IMR-90 (cell line): ENCODE data around the gene OSER1. TPM values are rescaled to one million over a fixed set of nuclear protein-coding genes. Genes with fewer than 3 reads are reported as not detected.
A peak's percentile ranks its signal among the peaks of the same experiment; 100 is the strongest.

Experiments
- ATAC-seq: fragments of 200-7000 bp; cut with Tn5 transposase; 2 replicates; pipeline ENCODE4 v1.9.1; 2020; ENCODE audit warnings: low read depth, mild to moderate bottlenecking, moderate library complexity
- BruUV-seq: library from RNA; stranded (reverse); fragments of 400-500 nt; replicated peaks from 2 replicates; lab custom pipeline; 2021; lab: Mats Ljungman, UMichigan
- CTCF ChIA-PET: fragments of 300-600 bp; formaldehyde crosslinking; extraction: SDS; loops from one replicate; lab custom pipeline; 2021; ENCODE audit warnings: antibody characterized with exemption; lab: Yijun Ruan, JAX
- POLR2A ChIA-PET: fragments of 300-600 bp; sonication (Branson Sonifier 250); formaldehyde crosslinking; loops from one replicate; lab custom pipeline; 2022; ENCODE audit warnings: antibody characterized with exemption; ENCODE audit not compliant: unreplicated experiment; lab: Charles Lee
- DNase-seq: peaks from one replicate; pipeline ENCODE4 v3.0.0; 2013
- H2AFZ ChIP-seq: replicated peaks from 2 replicates; pipeline ENCODE3; 2013; ENCODE audit warnings: low read length, mild to moderate bottlenecking; ENCODE audit not compliant: poor library complexity
- H2AK5ac ChIP-seq: 2 replicates; pipeline ENCODE4 v1.6.1; 2013; ENCODE audit warnings: low read depth, low read length, inconsistent platforms
- H2AK9ac ChIP-seq: replicated peaks from 2 replicates; pipeline ENCODE3; 2013; ENCODE audit warnings: mild to moderate bottlenecking, low read depth, low read length, moderate library complexity; ENCODE audit not compliant: poor library complexity
- H2BK120ac ChIP-seq: 2 replicates; pipeline ENCODE4 v1.6.1; 2013; ENCODE audit warnings: low read depth, low read length, inconsistent platforms
- H2BK15ac ChIP-seq: 3 replicates; pipeline ENCODE4 v1.6.1; 2013; ENCODE audit warnings: low read depth, low read length, inconsistent platforms
- H2BK20ac ChIP-seq: 2 replicates; pipeline ENCODE4 v1.6.1; 2013; ENCODE audit warnings: low read depth, mild to moderate bottlenecking, inconsistent platforms, low read length, moderate library complexity
- H2BK5ac ChIP-seq: 2 replicates; pipeline ENCODE4 v1.6.1; 2013; ENCODE audit warnings: mild to moderate bottlenecking, low read depth, low read length, inconsistent platforms; ENCODE audit not compliant: poor library complexity, severe bottlenecking
- H3K14ac ChIP-seq: replicated peaks from 2 replicates; pipeline ENCODE4 v1.6.1; 2013; ENCODE audit warnings: low read depth, low read length, inconsistent platforms
- H3K18ac ChIP-seq: 2 replicates; pipeline ENCODE4 v1.6.1; 2013; ENCODE audit warnings: low read depth, low read length, control low read depth
- H3K23ac ChIP-seq: 2 replicates; pipeline ENCODE4 v1.6.1; 2013; ENCODE audit warnings: low read depth, low read length, inconsistent platforms
- H3K27ac ChIP-seq: 2 replicates; pipeline ENCODE4 v1.5.1; 2013; ENCODE audit warnings: mild to moderate bottlenecking, control low read depth, low read length; ENCODE audit not compliant: insufficient read depth
- H3K27me3 ChIP-seq: 2 replicates; pipeline ENCODE4 v1.6.1; 2013; ENCODE audit warnings: low read length; ENCODE audit not compliant: control insufficient read depth, insufficient read depth
- H3K36me3 ChIP-seq: 2 replicates; pipeline ENCODE4 v1.6.1; 2013; ENCODE audit warnings: low read length, mixed read lengths; ENCODE audit not compliant: control insufficient read depth, insufficient read depth
- H3K4ac ChIP-seq: 2 replicates; pipeline ENCODE4 v1.6.1; 2013; ENCODE audit warnings: low read depth, low read length, inconsistent platforms
- H3K4me1 ChIP-seq: 2 replicates; pipeline ENCODE4 v1.6.1; 2013; ENCODE audit warnings: low read length, mixed read lengths; ENCODE audit not compliant: control insufficient read depth, insufficient read depth
- H3K4me2 ChIP-seq: 2 replicates; pipeline ENCODE4 v1.6.1; 2013; ENCODE audit warnings: low read depth, mild to moderate bottlenecking, control low read depth, low read length, moderate library complexity
- H3K4me3 ChIP-seq: 2 replicates; pipeline ENCODE4 v1.5.1; 2013; ENCODE audit warnings: low read depth, mild to moderate bottlenecking, control low read depth, low read length, moderate library complexity; ENCODE audit not compliant: insufficient read depth
- H3K56ac ChIP-seq: 2 replicates; pipeline ENCODE4 v1.6.1; 2013; ENCODE audit warnings: low read length, inconsistent platforms; ENCODE audit not compliant: insufficient read depth; ENCODE audit errors: extremely low read depth
- H3K79me1 ChIP-seq, 2 experiments: 2 replicates each; pipeline ENCODE4 v1.6.1; 2013; ENCODE audit warnings: low read length in 2 of 2, inconsistent platforms in 1 of 2, low read depth in 1 of 2
- H3K9ac ChIP-seq: 2 replicates; pipeline ENCODE4 v1.6.1; 2013; ENCODE audit warnings: low read depth, low read length, control low read depth
- H3K9me1 ChIP-seq: 2 replicates; pipeline ENCODE4 v1.6.1; 2013; ENCODE audit warnings: low read length, inconsistent platforms; ENCODE audit not compliant: insufficient read depth
- H3K9me3 ChIP-seq: 2 replicates; pipeline ENCODE4 v1.6.1; 2013; ENCODE audit warnings: low read length; ENCODE audit not compliant: control insufficient read depth, insufficient read depth
- H4K20me1 ChIP-seq: 2 replicates; pipeline ENCODE4 v1.6.1; 2013; ENCODE audit warnings: low read length, inconsistent platforms; ENCODE audit not compliant: insufficient read depth
- H4K5ac ChIP-seq: 2 replicates; pipeline ENCODE4 v1.6.1; 2013; ENCODE audit warnings: mild to moderate bottlenecking, low read depth, low read length, control low read depth
- H4K8ac ChIP-seq, 2 experiments: 2 replicates each; pipeline ENCODE4 v1.6.1; 2013; ENCODE audit warnings: low read depth in 2 of 2, low read length in 2 of 2, control low read depth in 1 of 2, inconsistent platforms in 1 of 2
- H4K91ac ChIP-seq: 2 replicates; pipeline ENCODE4 v1.6.1; 2013; ENCODE audit warnings: low read depth, low read length, inconsistent platforms; ENCODE audit not compliant: insufficient read depth
- BHLHE40 ChIP-seq: fragments of 150-350 bp; IDR thresholded peaks from 2 replicates; pipeline ENCODE4 v1.6.1; 2016; ENCODE audit warnings: mild to moderate bottlenecking, low read depth, low read length
- CHD1 ChIP-seq: IDR thresholded peaks from 2 replicates; pipeline ENCODE4 v1.6.1; 2012; ENCODE audit warnings: low read depth, low read length, improper control_type of control experiment
- FOS ChIP-seq: fragments of 150-350 bp; IDR thresholded peaks from 2 replicates; pipeline ENCODE4 v1.6.1; 2016; ENCODE audit warnings: low read depth, low read length
- MAFK ChIP-seq: IDR thresholded peaks from 2 replicates; pipeline ENCODE4 v1.6.1; 2012; ENCODE audit warnings: low read depth, low read length, improper control_type of control experiment
- MXI1 ChIP-seq: IDR thresholded peaks from 2 replicates; pipeline ENCODE4 v1.6.1; 2012; ENCODE audit warnings: low read depth, mild to moderate bottlenecking, low read length, moderate library complexity, borderline replicate concordance
- NFE2L2 ChIP-seq: fragments of 150-350 bp; IDR thresholded peaks from 2 replicates; pipeline ENCODE4 v1.6.1; 2016; ENCODE audit warnings: low read depth, mild to moderate bottlenecking, low read length
- RCOR1 ChIP-seq: IDR thresholded peaks from 2 replicates; pipeline ENCODE4 v1.6.1; 2012; ENCODE audit warnings: mild to moderate bottlenecking, low read length, improper control_type of control experiment; ENCODE audit not compliant: insufficient replicate concordance
- RFX5 ChIP-seq: IDR thresholded peaks from 2 replicates; pipeline ENCODE4 v1.8.0; 2012; ENCODE audit warnings: low read depth, mild to moderate bottlenecking, low read length, moderate library complexity
- SMC3 ChIP-seq: fragments of 150-350 bp; IDR thresholded peaks from 2 replicates; pipeline ENCODE4 v1.6.1; 2016; ENCODE audit warnings: low read depth, mild to moderate bottlenecking, antibody characterized with exemption, low read length, moderate library complexity
- WGBS, 2 experiments: methylation state at CpG; one replicate each; pipeline versions ENCODE4 v1.1.5 to v1.1.7; 2013; ENCODE audit warnings: missing lambda C conversion rate in 2 of 2; ENCODE audit not compliant: insufficient read length in 1 of 2; ENCODE audit errors: extremely low coverage in 2 of 2; 5-methylcytosine and 5-hydroxymethylcytosine counted together
- dilution Hi-C: fragments of 300-500 bp; cut with HindIII; formaldehyde crosslinking; loops from one replicate; pipeline ENCODE4 v1.14.3; 2018; ENCODE audit warnings: low sequenced_read_pairs; ENCODE audit not compliant: unreplicated experiment
- in situ Hi-C: fragments of 300-500 bp; cut with MboI; formaldehyde crosslinking; loops from 3 replicates; pipeline ENCODE4 v1.14.3; 2019; ENCODE audit warnings: low sequenced_read_pairs, inconsistent platforms, mixed read lengths
- intact Hi-C: fragments of 100-400 bp; cut with micrococcal nuclease; formaldehyde crosslinking; loops from 2 replicates; pipeline ENCODE4 v1.10.0; 2022
- polyA plus RNA-seq, 3 experiments: library from polyadenylated mRNA; depleted of rRNA; stranded (reverse); fragments of >200 nt; gene quantifications; 2 replicates each; pipeline ENCODE4 v1.2.3, GENCODE V29; 2012; ENCODE audit warnings: low replicate concordance in 1 of 3
- total RNA-seq: library from RNA; depleted of rRNA; stranded (reverse); fragments of >200 nt; gene quantifications from 2 replicates; pipeline ENCODE4 v1.2.3, GENCODE V29; 2012
- TF ChIP-seq, protein P1 (sequence below): fragments of 150-350 bp; IDR thresholded peaks from 2 replicates; pipeline ENCODE4 v1.6.1; 2016; ENCODE audit warnings: low read depth, mild to moderate bottlenecking, low read length, moderate library complexity, borderline replicate concordance

OSER1 gene
- total and polyA plus RNA-seq, 2 of the 4 experiments (the other 2 are of a cell fraction), result 32.6 to 70.6 TPM

DNA sequence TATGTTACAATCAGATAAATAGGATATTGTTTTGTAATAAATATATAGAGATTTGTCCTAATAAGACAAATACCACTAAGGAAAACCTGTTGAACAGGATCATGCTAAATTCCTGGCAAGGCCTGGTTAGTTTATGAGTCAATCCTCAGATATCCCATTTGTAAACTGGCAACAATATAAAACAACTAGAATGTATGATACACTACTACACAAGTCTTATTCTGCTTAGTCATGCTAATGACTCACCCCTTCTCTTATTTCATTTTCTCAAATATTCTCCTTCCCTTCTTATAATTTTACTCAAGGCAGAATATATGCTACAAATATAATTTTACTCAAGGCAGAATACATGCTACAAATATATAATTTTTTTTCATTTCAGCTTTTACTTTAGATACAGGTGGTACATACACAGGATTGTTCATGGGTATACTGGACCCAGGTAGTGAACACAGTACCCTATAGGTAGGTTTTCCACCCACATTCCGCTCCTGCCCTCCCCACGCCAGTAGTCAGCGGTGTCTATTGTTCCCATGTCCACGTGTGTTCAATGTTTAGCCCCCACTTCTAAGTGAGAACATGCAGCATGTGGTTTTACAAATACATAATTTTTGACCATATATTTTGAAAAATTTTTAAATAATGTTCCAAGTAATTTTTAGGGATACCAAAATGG lies 6.3 kb downstream of the OSER1 start:
- H3K36me3 ChIP-seq, result peaks cover 28% of the 10 kb centered on the region
- H3K56ac ChIP-seq, result peak overlapping the region; percentile 93
- peaks cover 19 to 75% of the 10 kb centered on the region in 2 experiments for H3K79me1 ChIP-seq
- H3K9ac ChIP-seq, result no peak overlapping the region
- no peak overlapping the region for H2AFZ ChIP-seq
- peak overlapping the region; percentile 93 for H2AK9ac ChIP-seq
- H2AK5ac ChIP-seq, result peak overlapping the region; percentile 100
- H4K5ac ChIP-seq, result peak overlapping the region; percentile 99
- H2BK15ac ChIP-seq, result peak overlapping the region; percentile 100
- H3K4me2 ChIP-seq, result peak overlapping the region; percentile 96
- peak overlapping the region; percentile 100 for H3K4ac ChIP-seq
- peak overlapping the region; percentile 97 for H3K14ac ChIP-seq
- peak overlapping the region; percentile 99 for H4K91ac ChIP-seq
- intact Hi-C loops, result loop anchor here (10.0 kb wide), 1 partner anchor 749 kb away; the partner anchor contains the start of gene SRSF6
- ChIA-PET CTCF (interaction anchor here (0.5 to 1.1 kb wide), 2 partner anchors 88 to 303 kb away, joined by 3 to 4 read pairs; no protein-coding TSS in a partner anchor), POLR2A (interaction anchor here (0.6 kb wide), 1 partner anchor 156 kb away, joined by 4 read pairs; no protein-coding TSS in a partner anchor)
- peak overlapping the region; percentile 100 for H2BK5ac ChIP-seq
- H3K4me3 ChIP-seq, result no peak overlapping the region
- H3K9me1 ChIP-seq, result peaks cover 28% of the 10 kb centered on the region
- peak overlapping the region; percentile 100 for H3K27ac ChIP-seq
- H3K4me1 ChIP-seq, result peaks cover 19% of the 10 kb centered on the region
- no peaks in the 10 kb centered on the region for H3K9me3 ChIP-seq
- H2BK20ac ChIP-seq, result peak overlapping the region; percentile 99
- in situ Hi-C loops, result no loop called here
- TF ChIP-seq RCOR1, result no peak
- TF ChIP-seq SMC3, result no peak
- TF ChIP-seq MAFK, result peak; percentile 88
- no peak for TF ChIP-seq RFX5
- TF ChIP-seq NFE2L2, result peak; percentile 99
- TF ChIP-seq CHD1, result no peak
- TF ChIP-seq, protein P1, sequence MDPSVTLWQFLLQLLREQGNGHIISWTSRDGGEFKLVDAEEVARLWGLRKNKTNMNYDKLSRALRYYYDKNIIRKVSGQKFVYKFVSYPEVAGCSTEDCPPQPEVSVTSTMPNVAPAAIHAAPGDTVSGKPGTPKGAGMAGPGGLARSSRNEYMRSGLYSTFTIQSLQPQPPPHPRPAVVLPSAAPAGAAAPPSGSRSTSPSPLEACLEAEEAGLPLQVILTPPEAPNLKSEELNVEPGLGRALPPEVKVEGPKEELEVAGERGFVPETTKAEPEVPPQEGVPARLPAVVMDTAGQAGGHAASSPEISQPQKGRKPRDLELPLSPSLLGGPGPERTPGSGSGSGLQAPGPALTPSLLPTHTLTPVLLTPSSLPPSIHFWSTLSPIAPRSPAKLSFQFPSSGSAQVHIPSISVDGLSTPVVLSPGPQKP, result no peak
- peak; percentile 99 for TF ChIP-seq FOS
- TF ChIP-seq MXI1, result no peak
- peak; percentile 61; the same call in 1 of the 2 replicates for TF ChIP-seq BHLHE40
- DNase-seq, result peak; percentile 96
- WGBS, 2 experiments, result no CpG with 5 or more reads among the region's 4 CpGs
- peak overlapping the region; percentile 99 for H2BK120ac ChIP-seq
- BruUV-seq, result no TSS peak
- dilution Hi-C loops, result no loop called here
- H4K8ac ChIP-seq, result peak overlapping the region; percentile 92 to 93
- peak overlapping the region; percentile 97 for H3K23ac ChIP-seq
- peak overlapping the region; percentile 100 for H3K18ac ChIP-seq
- peak; percentile 62 for ATAC-seq
- peaks cover 17% of the 10 kb centered on the region for H4K20me1 ChIP-seq
- H3K27me3 ChIP-seq, result no peaks in the 10 kb centered on the region
